PFSK-1 (cell line): Measurements from ENCODE around the gene ARHGAP30.

Source experiments
- FOXP2 ChIP-seq: optimal IDR thresholded peaks from 2 replicates; pipeline ENCODE3; 2011; ENCODE audit warnings: borderline replicate concordance, control low read depth, inconsistent platforms; ENCODE audit not compliant: insufficient read depth; ENCODE audit errors: extremely low read length, extremely low read depth
- POLR2AphosphoS5 ChIP-seq: IDR thresholded peaks from 2 replicates; pipeline ENCODE4 v1.6.1; 2012; ENCODE audit warnings: low read depth, mild to moderate bottlenecking, control low read depth, low read length, moderate library complexity
- REST ChIP-seq, 2 experiments: IDR thresholded peaks; 2 replicates each; pipeline versions ENCODE4 v1.6.1 to v1.8.0; 2011 to 2012; ENCODE audit warnings: low read depth in 2 of 2, low read length in 2 of 2, control low read depth in 1 of 2, inconsistent platforms in 1 of 2, mild to moderate bottlenecking in 1 of 2, moderate library complexity in 1 of 2; ENCODE audit not compliant: insufficient read depth in 1 of 2
- SIN3A ChIP-seq: IDR thresholded peaks from 2 replicates; pipeline ENCODE4 v1.6.1; 2012; ENCODE audit warnings: mild to moderate bottlenecking, low read length, moderate library complexity, borderline replicate concordance; ENCODE audit not compliant: insufficient read depth
- TAF1 ChIP-seq: IDR thresholded peaks from 2 replicates; pipeline ENCODE4 v1.6.1; 2012; ENCODE audit warnings: low read length, control low read depth, borderline replicate concordance; ENCODE audit not compliant: insufficient read depth

Gene ARHGAP30

GRCh38 chr1:161074676-161075368 is 5.1 kb upstream of the ARHGAP30 start:
- TF ChIP-seq FOXP2 (no peak), POLR2AphosphoS5 (no peak), TAF1 (no peak), REST (IDR thresholded peaks at IDR 0.05; ENCODE audit: insufficient read depth in 1 of 2, low read depth in 2 of 2, low read length in 2 of 2) (no peak), SIN3A (no peak)

- TF ChIP-seq TAF1 (no peak), SIN3A (no peak), POLR2AphosphoS5 (no peak), FOXP2 (no peak), REST (IDR thresholded peaks at IDR 0.05; ENCODE audit: insufficient read depth in 1 of 2, low read depth in 2 of 2, low read length in 2 of 2) (no peak)
These were observed 3.9 kb upstream of the ARHGAP30 start for GRCh38 chr1:161073474-161074121.

- TF ChIP-seq FOXP2 = no peak
- no peak for TF ChIP-seq REST (IDR thresholded peaks at IDR 0.05; ENCODE audit: insufficient read depth in 1 of 2, low read depth in 2 of 2, low read length in 2 of 2)
- TF ChIP-seq SIN3A = no peak
- TF ChIP-seq POLR2AphosphoS5 = no peak
- TF ChIP-seq TAF1 = no peak
These were observed 3.2 kb upstream of the ARHGAP30 start for GRCh38 chr1:161072751-161073449.

DNA sequence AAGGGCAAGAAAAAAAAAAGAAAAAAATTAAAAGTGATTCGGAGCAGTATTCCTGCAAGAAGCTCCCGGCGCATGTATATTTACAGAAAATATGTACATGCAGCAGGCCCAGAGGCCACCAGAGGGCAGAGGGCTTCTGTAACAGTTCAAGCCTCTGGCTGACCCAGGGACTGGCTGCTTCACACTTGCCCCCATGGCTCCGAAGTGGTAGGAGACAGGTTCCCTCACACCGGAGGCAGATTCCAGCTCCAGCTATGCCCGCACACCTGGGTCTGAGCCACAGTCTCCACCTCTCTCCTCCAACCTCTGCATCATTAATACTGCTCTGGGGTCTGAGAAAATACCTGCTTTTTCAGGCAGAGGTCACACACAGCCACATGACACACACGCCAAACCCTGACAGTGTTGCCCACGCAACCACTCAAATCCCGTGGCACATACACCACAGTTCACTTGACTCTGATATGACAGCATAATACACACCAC is 2.2 kb upstream of the ARHGAP30 start:
- TF ChIP-seq SIN3A = no peak
- TF ChIP-seq REST (IDR thresholded peaks at IDR 0.05; ENCODE audit: insufficient read depth in 1 of 2, low read depth in 2 of 2, low read length in 2 of 2) = no peak
- TF ChIP-seq TAF1 = no peak
